ENCODE data around the gene MAP3K12.
A peak's percentile ranks its signal among the peaks of the same experiment; 100 is the strongest.
"Not testable (repeated sequence)": the region's sequence is repeated elsewhere in the genome, so short reads cannot be mapped to it uniquely, and the experiment has no call there.

The MAP3K12 gene

DNA sequence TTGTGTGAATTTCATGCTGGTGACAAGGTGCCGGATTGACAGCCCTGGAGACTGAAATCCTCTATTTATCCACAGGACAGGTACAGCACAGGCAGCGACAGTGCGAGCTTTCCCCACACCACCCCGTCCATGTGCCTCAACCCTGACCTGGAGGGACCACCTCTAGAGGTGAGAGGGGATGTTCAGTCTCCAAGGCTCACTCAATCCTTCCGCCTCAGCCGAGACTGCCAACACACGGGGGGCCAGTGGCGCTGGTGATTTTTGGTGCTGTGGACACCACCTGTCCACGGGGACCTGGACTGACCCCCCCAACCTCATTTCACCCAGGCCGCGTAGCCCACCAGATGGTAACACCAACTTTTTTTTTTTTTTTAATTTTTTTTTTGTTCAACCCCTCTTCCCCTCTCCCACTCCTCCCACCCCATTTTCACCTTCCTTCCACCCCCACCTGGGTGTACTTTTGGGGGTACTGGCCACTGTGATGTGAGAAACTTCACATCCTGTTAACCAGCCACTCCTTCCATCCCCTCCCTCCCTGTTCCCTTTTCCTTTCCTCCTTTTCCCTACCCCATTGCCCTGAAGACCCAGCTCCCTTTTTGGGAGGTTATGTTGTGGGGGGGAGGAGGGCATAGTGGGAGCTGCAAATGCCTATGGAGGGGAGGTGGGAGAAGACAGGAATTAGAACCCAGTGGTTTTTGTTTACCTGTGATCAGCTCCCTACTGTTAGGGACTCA, 34.4 kb downstream of the MAP3K12 start:
- no peak for DNase-seq

DNA sequence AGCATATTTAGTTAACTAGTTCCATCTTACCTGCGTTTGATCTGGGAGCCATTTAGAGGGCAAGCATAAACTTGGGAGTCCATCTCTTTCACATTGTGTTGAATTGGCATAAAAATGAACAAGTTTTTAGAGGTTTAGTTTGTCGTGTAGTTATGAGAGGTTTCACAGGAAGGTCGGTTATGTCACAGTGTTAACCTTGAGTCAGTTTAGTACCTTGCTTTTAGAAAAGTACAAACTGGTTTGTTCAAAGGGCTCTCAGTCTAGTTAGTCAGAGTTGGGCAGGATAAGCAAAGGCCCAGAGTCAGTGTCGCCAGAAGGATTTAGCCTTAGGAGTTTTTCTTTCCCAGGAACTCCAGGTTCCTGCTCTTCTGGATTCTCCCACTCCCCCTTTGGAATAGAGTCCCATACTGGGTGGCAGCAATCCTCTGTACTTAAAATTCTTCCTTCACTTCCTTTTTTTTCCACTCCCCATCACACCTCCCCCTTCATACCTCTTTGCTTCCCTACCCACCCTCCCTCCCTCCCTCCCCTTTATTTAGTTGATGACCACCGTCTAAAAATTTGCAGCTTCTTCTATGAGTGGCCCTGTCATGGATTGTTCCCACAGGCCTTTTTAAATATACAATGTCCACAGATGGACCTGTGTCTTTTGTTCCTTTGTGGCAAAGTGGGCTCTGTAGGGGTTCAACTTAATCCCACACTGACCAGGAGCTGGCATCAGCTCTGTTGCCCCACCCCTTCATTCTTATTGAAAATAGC, 35.3 kb downstream of the MAP3K12 start:
- no peak for DNase-seq

DNA sequence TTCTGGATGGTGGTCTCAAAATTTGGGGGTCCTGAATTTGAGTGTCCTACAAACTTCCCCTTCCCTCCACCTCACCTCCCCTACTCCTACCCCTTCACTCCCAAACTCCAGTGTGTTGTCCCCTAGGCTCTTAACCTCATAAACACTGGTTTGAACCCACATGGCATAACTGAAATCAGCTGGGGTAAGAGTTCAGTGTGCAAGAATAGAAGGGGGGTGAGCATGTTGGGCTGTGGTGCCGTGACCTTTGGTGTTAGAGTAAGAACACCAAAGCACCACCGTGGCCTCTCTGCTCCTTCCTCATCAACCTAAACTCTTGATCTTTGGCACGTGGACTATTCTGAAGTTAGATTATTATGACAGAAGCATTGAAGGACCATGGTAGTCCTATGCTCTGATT, 36.3 kb downstream of the MAP3K12 start:
- DNase-seq = no peak

DNA sequence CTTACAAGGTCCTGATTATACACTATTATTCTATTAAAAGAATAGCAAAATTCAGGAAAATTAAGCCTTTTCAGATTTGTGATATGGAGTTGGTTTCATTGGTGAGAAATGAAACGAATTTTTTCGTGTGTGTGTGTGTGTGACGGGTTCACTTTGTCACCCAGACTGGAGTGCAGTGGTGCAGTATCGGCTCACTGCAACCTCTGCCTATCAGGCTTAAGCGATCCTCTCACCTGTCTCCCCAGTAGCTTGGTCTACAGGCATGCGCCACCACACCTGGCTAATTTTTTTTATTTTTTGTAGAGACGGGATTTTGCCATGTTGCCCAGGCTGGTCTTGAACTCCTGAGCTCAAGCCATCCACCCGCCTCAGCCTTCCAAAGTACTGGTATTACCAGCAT, 37.7 kb downstream of the MAP3K12 start:
- no peak for DNase-seq

DNA sequence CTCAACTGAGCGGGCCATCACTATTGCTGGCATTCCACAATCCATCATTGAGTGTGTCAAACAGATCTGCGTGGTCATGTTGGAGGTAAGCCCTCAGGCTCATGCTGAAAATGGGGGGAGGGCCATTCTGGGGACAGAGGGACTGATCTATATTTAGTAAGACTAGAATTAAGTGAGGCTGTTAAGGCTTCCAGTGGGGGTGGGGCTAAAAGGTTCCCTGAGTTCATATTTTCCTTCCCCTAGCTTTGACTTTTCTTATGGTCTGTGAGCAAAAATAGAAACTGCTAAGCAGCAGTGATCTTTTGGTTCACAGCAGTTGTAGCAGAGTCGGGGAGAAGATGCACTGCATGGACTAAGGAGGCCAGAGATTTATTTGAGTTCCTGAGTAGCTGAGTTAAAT, 38.2 kb downstream of the MAP3K12 start:
- DNase-seq = no peak

DNA sequence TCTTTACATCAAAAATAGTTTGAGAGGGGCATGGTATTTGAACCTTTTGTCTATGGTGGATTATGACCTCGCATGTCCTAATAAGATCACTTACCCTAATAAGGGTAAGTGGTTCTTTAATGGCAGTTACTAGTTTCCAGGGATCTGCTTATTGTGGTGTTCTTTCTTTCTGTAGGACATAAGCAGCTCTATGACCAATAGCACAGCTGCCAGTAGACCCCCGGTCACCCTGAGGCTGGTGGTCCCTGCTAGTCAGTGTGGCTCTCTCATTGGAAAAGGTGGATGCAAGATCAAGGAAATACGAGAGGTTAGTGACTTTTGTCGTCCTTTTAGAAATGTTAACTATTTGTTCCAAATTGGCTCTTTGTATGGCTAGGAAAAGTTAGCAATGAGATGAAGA, 40.2 kb downstream of the MAP3K12 start:
- no peak for DNase-seq

DNA sequence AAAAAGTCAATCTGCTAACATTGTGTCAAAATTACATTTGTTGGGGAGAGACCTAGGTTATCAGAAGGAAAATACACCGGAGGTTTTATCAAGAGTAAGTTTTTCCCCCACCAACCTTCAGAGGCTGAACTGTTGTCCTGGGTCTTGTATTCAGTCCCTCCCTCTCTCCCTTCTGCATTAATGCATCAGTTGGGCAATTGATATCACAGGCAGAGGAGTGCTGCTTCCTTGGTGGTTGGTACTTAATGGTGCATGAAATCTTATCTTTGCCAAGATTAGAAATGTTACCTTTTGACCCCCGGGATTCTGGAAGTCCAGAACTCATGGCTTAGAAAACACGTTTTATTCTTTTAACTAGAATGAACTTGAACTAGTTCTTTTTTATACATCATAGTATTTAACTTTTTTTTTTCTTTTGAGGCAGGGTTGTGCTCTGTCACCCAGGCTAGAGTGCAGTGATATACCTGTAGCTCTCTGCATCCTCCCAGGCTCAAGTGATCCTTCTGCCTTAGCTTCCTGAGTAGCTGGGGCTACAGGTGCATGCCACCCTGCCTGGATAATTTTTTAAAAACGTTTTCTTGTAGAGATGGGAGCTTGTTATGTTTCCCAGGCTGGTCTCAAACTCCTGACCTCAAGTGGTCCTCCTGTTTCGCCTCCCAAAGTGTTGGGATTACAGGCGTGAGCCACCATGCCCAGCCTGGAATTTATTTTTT, 42.4 kb downstream of the MAP3K12 start:
- DNase-seq = no peak

DNA sequence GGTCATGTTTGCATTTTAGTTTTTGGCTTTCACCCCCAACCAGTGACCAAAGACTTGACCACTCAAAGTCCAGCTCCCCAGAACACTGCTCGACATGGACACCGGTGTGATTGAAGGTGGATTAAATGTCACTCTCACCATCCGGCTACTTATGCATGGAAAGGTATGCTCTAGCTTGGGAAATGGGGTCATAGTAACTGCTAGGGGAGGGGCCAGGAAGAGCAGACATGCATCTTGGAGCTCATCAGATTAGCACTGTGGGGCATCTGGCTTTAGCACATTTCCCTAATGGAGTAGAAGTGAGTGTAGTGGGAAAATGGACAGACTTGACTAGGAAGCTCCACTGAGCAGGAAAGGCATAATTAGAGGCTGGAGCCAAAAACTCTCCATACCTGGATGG, 44.6 kb downstream of the MAP3K12 start:
- DNase-seq = no peak

DNA sequence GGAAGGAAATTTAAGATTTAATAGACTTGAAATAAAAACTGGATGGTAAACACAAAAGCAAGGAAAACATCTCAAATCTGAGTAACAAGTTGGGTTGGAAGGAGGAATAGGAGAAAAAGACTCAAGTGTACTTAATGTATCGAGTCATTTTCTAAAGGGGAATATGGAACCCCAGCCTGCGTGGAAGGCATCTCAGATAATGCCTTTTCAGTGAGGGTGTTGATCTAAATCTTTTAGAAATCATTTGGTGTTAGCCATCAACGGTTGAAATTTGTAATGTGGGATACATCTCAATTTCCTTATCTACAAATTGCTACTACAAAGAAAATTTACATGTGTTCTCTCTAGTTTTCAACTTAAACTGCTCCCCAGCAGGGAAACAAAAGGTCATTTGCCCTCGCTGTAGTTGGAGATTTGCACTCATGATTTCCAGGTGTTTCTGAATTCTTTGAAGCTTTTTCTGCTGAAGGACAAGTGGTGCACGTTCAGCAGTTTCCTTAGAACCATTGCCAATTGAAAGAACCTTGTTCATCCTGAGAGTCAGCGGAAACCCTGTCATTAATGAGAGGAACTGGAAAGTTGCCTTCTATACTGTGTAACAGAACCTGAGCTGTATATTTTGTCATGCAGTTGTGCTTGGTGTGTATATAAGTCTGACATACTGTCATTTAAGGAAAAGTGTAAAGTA, 45.2 kb downstream of the MAP3K12 start:
- DNase-seq = no peak

DNA sequence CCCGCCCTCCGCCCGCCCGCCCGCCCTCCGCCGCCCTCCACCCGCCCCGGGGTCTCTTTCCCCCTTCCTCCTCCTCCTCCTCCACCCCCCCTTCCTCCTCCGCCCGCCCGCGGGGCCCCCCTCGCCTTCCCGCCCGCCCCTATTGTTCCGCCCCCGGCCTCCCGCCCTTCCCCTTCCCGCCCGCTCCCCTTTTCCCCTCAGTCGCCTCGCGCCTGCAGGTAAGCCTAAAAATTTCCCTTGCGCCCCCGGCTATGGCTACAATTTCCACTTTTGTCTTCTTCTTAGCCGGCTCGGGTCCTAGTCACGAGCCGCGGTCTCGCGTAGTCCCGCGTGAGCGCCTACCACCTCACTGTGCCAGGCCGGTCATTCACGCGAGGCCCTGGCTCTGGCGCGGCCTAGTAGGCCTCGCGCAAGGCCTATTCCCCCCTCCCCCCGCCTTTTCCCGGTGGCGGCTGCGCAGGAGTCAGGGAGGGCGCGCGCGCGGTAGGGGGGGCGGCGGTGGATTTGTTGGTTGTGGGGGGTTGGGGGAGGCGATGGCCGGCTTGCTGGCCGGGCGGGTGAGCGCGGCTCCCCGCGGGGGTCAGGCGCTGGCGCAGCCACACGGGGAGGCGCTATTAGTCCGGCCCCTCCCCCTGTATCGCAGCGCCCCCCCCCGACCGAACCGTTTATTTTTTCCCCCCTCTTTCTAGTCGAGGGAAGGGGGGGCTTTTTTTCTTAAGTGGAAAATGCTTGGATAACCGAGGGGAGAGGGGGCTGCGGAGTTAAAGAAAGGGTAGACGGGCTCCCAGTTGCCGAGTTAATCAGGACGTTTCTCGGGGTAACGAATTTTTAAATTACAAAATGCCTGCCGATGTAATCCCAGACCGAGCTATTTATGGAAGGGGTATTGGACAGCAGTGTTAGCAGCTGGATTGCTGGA, 46.8 kb downstream of the MAP3K12 start:
- DNase-seq = peak; percentile 64

DNA sequence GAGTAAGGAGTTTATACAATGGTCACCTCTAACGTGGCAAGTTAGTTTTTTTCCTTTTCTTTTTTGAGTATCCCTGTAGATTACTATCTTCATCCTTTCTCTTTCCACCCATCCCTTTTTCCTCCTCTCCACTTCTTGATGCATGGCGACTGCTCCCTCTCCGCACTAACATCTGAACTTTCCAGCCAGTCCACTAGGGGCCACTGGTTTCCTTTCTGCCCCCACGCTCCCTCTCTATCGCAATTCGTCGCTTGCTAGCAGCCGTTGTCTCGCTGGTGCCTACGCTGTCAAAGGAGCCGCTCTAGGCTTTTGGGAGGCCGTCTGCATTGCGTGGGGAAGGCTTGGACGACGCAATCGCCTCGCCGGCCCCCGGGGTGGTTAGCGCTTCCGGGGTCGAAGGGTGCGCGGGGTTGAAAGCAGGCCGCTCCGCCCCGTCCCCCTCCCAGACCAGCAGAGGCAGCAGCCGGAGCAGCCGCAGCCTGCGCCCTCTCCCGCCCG, 47.5 kb downstream of the MAP3K12 start, which contains the start of gene PCBP2:
Gene PCBP2 (plus strand): TSS at position 442 of the 498 bp plus-strand sequence. CDS start 2,699 bp downstream, outside the sequence.
- peak; percentile 91 for DNase-seq

DNA sequence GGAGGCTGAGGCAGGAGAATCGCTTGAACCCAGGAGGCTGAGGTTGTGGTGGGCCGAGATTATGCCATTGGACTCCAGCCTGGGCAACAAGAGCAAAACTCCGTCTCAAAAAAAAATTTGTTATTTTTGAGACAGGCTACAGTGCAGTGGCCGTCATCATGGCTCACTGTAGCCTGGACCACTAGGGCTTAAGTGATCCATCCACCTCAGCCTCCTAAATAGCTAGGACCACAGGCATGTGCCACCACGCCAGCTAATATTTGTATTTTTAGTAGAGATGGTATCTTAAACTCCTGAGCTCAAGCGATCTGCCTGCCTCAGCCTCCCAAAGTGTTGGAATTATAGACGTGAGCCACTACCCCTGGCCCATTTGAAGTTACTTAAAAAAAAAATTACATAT, 48.3 kb downstream of the MAP3K12 start:
- no peak for DNase-seq

DNA sequence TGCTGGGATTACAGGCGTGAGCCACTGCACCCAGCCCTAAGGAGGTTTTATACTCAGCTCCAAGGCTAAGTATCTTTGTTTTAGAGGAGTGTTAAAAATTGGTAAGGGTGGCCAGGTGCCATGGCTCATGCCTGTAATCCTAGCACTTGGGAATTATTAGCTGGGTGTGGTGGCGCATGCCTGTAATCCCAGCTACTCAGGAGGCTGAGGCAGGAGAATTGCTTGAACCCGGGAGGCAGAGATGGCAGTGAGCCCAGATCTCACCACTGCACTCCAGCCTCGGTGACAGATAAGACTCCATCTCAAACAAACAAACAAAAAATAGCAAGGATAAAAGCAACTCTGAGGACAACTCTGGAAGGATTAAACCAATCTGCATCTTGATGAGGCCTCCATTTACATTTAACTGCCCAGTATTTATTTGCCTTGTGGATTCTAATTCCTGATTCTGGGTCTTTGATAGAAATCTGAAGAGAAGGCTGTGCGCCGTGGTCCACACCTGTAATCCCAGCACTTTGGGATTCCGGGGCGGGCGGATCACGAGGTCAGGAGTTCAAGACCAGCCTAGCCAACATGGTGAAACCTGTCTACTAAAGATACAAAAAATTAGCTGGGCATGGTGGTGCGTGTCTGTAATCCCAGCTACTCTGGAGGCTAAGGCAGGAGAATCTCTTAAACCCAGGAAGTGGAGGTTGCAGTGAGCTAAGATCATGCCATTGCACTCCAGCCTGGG, 54.5 kb downstream of the MAP3K12 start:
- not testable (repeated sequence) for DNase-seq

DNA sequence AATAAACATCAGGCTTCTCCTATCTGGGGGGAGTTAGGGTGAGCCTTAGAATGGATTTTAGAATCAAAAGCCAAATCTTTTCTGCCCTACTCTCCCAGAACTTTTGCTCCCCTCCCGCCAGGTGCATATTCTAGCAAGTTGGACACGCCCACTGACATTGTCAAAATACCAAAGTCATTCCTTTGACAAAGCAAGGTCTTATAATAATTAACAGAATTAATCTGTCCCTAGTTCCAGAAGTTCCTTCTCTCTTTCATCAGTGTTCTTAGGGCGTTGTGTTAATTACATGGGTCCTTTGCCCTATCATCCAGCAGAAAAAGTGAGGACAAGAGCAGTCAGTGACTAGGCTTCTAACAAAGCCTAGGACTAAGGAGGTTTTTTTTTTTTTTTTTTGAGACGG, 55.3 kb downstream of the MAP3K12 start:
- no peak for DNase-seq

DNA sequence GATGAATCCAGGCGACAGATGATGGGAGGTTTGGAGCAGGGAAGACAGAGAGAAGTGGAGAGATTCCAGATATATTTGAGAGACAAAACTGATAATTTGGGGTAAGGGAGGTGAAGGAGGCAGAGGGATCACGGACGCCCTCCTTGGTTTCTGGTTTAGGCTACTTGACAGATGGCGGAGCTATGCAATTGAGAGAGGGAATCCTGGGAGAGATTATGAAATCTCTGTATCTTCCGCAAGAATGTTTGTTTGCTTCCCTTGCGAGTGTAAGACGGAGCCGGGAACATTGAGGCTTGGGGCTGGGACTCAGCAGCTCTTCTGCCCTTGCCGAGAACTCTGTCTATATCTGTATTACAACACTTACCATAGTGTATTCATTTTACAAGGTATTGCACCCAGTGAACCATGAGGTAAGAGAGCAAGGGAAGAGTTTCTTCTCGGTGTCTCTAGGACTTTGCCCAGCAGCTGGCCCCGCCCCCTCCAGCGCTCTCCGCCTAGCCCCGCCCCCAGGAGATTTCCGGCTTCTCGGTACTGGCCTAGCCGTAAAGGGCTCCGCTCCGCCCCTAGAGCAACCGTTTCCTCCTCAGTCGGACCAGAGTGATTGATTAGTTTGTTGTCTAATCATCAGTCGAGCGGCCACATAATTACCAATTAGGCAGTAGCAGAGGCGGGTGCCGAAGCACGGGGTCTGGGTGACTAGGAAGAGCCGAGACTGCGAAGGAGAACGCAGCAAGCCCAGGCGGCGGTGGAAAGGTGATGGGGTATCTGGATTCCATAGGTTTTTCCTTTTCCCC, 58.0 kb downstream of the MAP3K12 start, which contains the start of gene PRR13:
Gene PRR13 (plus strand): TSS at position 695 of the 794 bp plus-strand sequence. CDS start 981 bp downstream, outside the sequence.
- peak; percentile 77 for DNase-seq

DNA sequence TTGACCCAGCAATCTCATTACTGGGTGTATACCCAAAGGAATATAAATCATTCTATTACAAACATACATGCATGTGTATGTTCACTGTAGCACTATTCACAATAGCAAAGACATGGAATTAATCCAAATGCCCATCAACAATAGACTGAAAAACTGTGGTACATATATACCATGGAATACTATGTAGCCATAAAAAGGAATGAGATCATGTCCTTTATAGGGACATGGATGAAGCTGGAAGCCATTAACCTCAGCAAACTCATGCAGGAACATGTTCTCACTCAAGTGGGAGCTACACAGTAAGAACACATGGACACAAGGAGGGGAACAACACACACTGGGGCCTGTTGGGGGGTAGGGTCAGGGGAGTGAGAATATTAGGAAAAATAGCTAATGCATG, 59.7 kb downstream of the MAP3K12 start:
- not testable (repeated sequence) for DNase-seq

DNA sequence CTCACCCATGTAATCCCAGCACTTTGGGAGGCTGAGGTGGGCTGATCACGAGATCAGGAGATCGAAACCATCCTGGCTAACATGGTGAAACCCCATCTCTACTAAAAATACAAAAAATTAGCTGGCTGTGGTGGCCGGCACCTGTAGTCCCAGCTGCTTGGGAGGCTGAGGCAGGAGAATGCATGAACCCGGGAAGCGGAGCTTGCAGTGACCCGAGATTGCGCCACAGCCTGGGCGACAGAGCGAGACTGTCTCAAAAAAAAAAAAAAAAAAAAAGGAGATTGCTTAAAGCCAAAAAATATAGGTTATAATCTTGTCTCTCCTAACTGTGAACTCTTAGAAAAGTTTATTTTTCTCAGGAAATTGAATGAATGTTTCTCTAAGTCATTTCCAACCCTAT, 63.9 kb downstream of the MAP3K12 start:
- not testable (repeated sequence) for DNase-seq

DNA sequence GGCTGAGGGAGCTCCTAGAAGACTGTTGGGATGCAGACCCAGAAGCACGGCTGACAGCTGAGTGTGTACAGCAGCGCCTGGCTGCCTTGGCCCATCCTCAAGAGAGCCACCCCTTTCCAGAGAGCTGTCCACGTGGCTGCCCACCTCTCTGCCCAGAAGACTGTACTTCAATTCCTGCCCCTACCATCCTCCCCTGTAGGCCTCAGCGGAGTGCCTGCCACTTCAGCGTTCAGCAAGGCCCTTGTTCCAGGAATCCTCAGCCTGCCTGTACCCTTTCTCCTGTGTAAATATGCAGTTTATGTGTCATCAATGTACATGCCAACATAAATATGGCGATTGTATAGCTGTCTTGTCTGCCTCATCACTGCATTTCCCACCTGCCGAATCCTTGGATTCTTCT, 68.1 kb downstream of the MAP3K12 start:
- DNase-seq = no peak

DNA sequence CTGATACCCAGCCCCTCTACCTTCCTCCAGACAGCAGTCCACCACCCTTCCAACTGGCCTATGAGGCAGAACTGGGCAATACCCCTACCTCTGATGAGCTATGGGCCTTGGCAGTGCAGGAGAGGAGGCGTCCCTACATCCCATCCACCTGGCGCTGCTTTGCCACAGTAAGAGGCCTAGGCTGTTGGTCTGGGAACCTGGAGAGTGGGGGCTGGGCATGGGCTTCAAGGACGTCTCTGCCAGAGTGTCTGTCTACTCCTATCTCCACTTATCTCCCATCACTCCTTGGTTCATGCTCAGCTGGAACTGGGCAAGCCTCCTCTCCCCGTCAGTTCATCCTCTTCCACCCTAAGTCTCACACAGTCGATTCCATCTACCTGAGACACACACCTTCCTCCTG, 69.1 kb downstream of the MAP3K12 start:
- DNase-seq = no peak

All from activated gamma-delta T cell (primary cell).